HG02571 (cell line): Measurements from ENCODE around the gene TPX2.
A peak's percentile ranks its signal among the peaks of the same experiment; 100 is the strongest.
"Not testable (repeated sequence)": the region's sequence is repeated elsewhere in the genome, so short reads cannot be mapped to it uniquely, and the experiment has no call there.

Experiments used
- ATAC-seq: cut with Tn5 transposase; IDR thresholded peaks from one replicate; pipeline ENCODE4 v1.9.1; 2021; ENCODE audit warnings: mild to moderate bottlenecking, moderate library complexity; ENCODE audit not compliant: unreplicated experiment

TPX2 gene

GRCh38 chr20:31811198-31811597, 72.1 kb downstream of the TPX2 start:
- no peak for ATAC-seq

GRCh38 chr20:31811796-31812728, 73.0 kb downstream of the TPX2 start:
- ATAC-seq = no peak

- no peak for ATAC-seq
Measured at GRCh38 chr20:31813611-31814010, 74.5 kb downstream of the TPX2 start.

GRCh38 chr20:31814142-31814541, 75.1 kb downstream of the TPX2 start:
- ATAC-seq = not testable (repeated sequence)

GRCh38 chr20:31815408-31816188, 76.5 kb downstream of the TPX2 start:
- no peak for ATAC-seq

- no peak for ATAC-seq
Measured at GRCh38 chr20:31816221-31816620, 77.1 kb downstream of the TPX2 start.

- ATAC-seq = no peak
Measured at GRCh38 chr20:31817461-31817860, 78.4 kb downstream of the TPX2 start.

- ATAC-seq = no peak
Measured at GRCh38 chr20:31818376-31818908, 79.4 kb downstream of the TPX2 start.

GRCh38 chr20:31819083-31819784, 80.1 kb downstream of the TPX2 start, which contains the start of gene MYLK2:
TSS of gene MYLK2 (plus strand) at chr20:31819356. CDS start at chr20:31819581, 225 bp downstream.
- no peak for ATAC-seq

GRCh38 chr20:31820228-31820627, 81.1 kb downstream of the TPX2 start:
- ATAC-seq = no peak

GRCh38 chr20:31821427-31821826, 82.3 kb downstream of the TPX2 start:
- no peak for ATAC-seq

GRCh38 chr20:31822421-31823330, 83.6 kb downstream of the TPX2 start:
- peak; percentile 53 for ATAC-seq

GRCh38 chr20:31823360-31824124, 84.5 kb downstream of the TPX2 start:
- ATAC-seq = no peak

GRCh38 chr20:31824125-31824485, 85.0 kb downstream of the TPX2 start:
- ATAC-seq = no peak

- ATAC-seq = no peak
Measured at GRCh38 chr20:31824554-31825313, 85.6 kb downstream of the TPX2 start.

GRCh38 chr20:31826074-31826473, 87.0 kb downstream of the TPX2 start:
- ATAC-seq = no peak

GRCh38 chr20:31827059-31827458, 88.0 kb downstream of the TPX2 start:
- ATAC-seq = no peak

- ATAC-seq = not testable (repeated sequence)
Measured at GRCh38 chr20:31828016-31828415, 88.9 kb downstream of the TPX2 start.
